K562 (cell line): Measurements from ENCODE around the gene SLC30A1. TPM values are rescaled to one million over a fixed set of nuclear protein-coding genes. Genes with fewer than 3 reads are reported as not detected.
A peak's percentile ranks its signal among the peaks of the same experiment; 100 is the strongest.

Experiments
- HMG20B ChIP-seq: fragments of 250-450 bp; sonication (Bioruptor Pico); IDR thresholded peaks from 2 replicates; pipeline ENCODE4 v1.5.0; 2021; ENCODE audit warnings: mild to moderate bottlenecking
- NBN ChIP-seq: fragments of 450-650 bp; IDR thresholded peaks from 2 replicates; pipeline ENCODE4 v1.6.1; 2016; ENCODE audit warnings: low read depth, mild to moderate bottlenecking
- NFRKB ChIP-seq: fragments of 450-650 bp; IDR thresholded peaks from 2 replicates; pipeline ENCODE4 v1.6.1; 2016; ENCODE audit warnings: low read depth
- SAFB2 ChIP-seq: fragments of 200-400 bp; formaldehyde crosslinking; IDR thresholded peaks from 2 replicates; pipeline ENCODE4 v1.6.1; 2018; ENCODE audit warnings: borderline replicate concordance, low read length, low read depth, moderate library complexity; ENCODE audit not compliant: severe bottlenecking
- ZNF197 ChIP-seq: fragments of 200-800 bp; sonication (Bioruptor generic); IDR thresholded peaks from 2 replicates; pipeline ENCODE4 v1.6.1; 2016; ENCODE audit warnings: low read depth, missing genetic modification characterization, missing compliant biosample characterization
- polyA plus RNA-seq, 8 experiments: library from polyadenylated mRNA; depleted of rRNA in 4 of 8; stranded (reverse) in 5 of 8; unstranded in 3 of 8; fragments of >200 nt; fragmentation: Nextera tagmentation in 2 of 8; fragmentation: Illumina TruSeq in 1 of 8; extraction: Ambion mirVana in 2 of 8; extraction: Trizol in 1 of 8; gene quantifications; 2 replicates each; pipeline versions ENCODE4 v1.2.1 to v1.2.3, GENCODE V29; 2011 to 2014; ENCODE audit warnings: inconsistent platforms in 1 of 8, missing spikeins in 1 of 8
- total RNA-seq, 7 experiments: library from RNA; depleted of rRNA in 6 of 7; stranded (reverse); fragments of >200 nt in 6 of 7; fragmentation: Illumina TruSeq in 2 of 7; extraction: Trizol in 2 of 7; gene quantifications; 2 replicates each; pipeline versions ENCODE4 v1.2.1 to v1.2.3, GENCODE V29; 2011 to 2021; ENCODE audit warnings: low replicate concordance in 1 of 7
- TF ChIP-seq, protein P1 (sequence below), 2 experiments: fragments of 450-650 bp in 1 of 2; IDR thresholded peaks; 2 replicates each; pipeline ENCODE4 v1.6.1; 2011 to 2017; ENCODE audit warnings: low read depth in 2 of 2, antibody characterized with exemption in 1 of 2, borderline replicate concordance in 1 of 2, low read length in 1 of 2, mild to moderate bottlenecking in 1 of 2, mixed read lengths in 1 of 2; ENCODE audit not compliant: control insufficient read depth in 1 of 2
- TF ChIP-seq, protein P2 (sequence below): fragments of 250-450 bp; sonication (Bioruptor Pico); IDR thresholded peaks from 2 replicates; pipeline ENCODE4 v1.4.0; 2020; ENCODE audit warnings: borderline replicate concordance
- TF ChIP-seq, protein P3 (sequence below), 2 experiments: fragments of 450-650 bp; IDR thresholded peaks; 2 replicates each; pipeline ENCODE4 v1.6.1; 2018; ENCODE audit warnings: mild to moderate bottlenecking in 2 of 2, low read depth in 1 of 2; ENCODE audit not compliant: partially characterized antibody in 2 of 2
- TF ChIP-seq, protein P4 (sequence below): fragments of 250-450 bp; sonication (Bioruptor Pico); IDR thresholded peaks from 2 replicates; pipeline ENCODE4 v1.8.0; 2022; ENCODE audit warnings: inconsistent platforms
- TF ChIP-seq, protein P5 (sequence below): sonication (generic); formaldehyde crosslinking; IDR thresholded peaks from 2 replicates; pipeline ENCODE4 v1.8.0; 2022; ENCODE audit warnings: missing genetic modification reagents, mild to moderate bottlenecking, borderline replicate concordance
- TF ChIP-seq, protein P6 (sequence below): fragments of 250-450 bp; sonication (Bioruptor Pico); IDR thresholded peaks from 2 replicates; pipeline ENCODE4 v1.8.0; 2021; ENCODE audit warnings: moderate library complexity, mild to moderate bottlenecking, inconsistent platforms

SLC30A1 gene
- total and polyA plus RNA-seq, 9 of the 15 experiments (the other 6 are each of a cell fraction or from before 2014, with no cell fraction given), result 4.1 to 14.4 (median 6.6) TPM

DNA sequence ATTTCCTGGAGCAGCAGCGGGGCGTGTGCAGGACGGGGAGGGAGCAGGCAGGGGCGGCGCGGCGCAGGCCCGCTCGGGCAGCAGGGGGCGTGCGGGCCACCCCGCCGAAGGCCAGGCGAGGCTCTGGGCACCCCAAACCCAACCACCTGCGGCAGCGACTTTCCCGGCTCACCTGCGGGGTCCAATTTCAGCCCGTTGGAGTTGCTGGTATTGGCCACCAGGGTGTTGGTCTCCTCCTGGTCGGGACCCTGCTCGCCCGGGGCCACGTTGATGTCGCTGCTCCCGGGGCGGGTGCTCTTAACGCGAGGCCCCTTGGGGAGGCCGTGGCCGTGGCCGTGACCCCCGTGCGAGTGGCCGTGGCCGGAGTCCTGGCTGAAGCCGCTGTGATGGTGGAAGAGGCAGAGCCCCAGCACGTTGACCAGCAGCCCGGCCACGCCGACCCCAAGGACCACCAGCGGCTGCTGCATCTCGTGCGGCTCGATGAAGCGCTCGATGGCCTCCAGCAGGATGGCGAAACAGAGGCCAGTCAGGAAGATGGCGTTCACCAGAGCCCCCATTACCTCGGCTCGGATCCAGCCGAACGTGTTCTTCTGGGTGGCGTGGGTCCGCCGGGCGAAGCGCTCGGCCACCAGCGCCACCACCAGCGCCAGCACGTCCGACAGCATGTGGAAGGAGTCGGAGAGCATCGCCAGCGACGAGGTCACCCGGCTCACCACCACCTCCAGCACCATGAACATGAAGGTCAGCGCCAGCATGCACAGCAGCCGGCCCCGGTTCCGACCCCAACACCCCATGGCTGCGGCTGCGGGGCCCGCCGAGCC lies 932 bp downstream of the SLC30A1 start (continued):
- TF ChIP-seq ZNF197, result 0 out of 2 replicates have a peak, but pooled peaks have one; percentile 34
- TF ChIP-seq, protein P1, sequence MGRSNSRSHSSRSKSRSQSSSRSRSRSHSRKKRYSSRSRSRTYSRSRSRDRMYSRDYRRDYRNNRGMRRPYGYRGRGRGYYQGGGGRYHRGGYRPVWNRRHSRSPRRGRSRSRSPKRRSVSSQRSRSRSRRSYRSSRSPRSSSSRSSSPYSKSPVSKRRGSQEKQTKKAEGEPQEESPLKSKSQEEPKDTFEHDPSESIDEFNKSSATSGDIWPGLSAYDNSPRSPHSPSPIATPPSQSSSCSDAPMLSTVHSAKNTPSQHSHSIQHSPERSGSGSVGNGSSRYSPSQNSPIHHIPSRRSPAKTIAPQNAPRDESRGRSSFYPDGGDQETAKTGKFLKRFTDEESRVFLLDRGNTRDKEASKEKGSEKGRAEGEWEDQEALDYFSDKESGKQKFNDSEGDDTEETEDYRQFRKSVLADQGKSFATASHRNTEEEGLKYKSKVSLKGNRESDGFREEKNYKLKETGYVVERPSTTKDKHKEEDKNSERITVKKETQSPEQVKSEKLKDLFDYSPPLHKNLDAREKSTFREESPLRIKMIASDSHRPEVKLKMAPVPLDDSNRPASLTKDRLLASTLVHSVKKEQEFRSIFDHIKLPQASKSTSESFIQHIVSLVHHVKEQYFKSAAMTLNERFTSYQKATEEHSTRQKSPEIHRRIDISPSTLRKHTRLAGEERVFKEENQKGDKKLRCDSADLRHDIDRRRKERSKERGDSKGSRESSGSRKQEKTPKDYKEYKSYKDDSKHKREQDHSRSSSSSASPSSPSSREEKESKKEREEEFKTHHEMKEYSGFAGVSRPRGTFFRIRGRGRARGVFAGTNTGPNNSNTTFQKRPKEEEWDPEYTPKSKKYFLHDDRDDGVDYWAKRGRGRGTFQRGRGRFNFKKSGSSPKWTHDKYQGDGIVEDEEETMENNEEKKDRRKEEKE (IDR thresholded peaks at IDR 0.05; ENCODE audit: borderline replicate concordance in 1 of 2, control insufficient read depth in 1 of 2, low read depth in 2 of 2, low read length in 1 of 2), result no peak
- TF ChIP-seq SAFB2, result no peak
- TF ChIP-seq NBN, result no peak
- no peak for TF ChIP-seq HMG20B (CRISPR knock-in tag)
- peak; percentile 22; the same call in 1 of the 2 replicates for TF ChIP-seq NFRKB
- TF ChIP-seq, protein P2, sequence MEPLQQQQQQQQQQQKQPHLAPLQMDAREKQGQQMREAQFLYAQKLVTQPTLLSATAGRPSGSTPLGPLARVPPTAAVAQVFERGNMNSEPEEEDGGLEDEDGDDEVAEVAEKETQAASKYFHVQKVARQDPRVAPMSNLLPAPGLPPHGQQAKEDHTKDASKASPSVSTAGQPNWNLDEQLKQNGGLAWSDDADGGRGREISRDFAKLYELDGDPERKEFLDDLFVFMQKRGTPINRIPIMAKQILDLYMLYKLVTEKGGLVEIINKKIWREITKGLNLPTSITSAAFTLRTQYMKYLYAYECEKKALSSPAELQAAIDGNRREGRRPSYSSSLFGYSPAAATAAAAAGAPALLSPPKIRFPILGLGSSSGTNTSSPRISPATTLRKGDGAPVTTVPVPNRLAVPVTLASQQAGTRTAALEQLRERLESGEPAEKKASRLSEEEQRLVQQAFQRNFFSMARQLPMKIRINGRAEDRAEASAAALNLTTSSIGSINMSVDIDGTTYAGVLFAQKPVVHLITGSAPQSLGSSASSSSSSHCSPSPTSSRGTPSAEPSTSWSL, result no peak
- TF ChIP-seq, protein P3, sequence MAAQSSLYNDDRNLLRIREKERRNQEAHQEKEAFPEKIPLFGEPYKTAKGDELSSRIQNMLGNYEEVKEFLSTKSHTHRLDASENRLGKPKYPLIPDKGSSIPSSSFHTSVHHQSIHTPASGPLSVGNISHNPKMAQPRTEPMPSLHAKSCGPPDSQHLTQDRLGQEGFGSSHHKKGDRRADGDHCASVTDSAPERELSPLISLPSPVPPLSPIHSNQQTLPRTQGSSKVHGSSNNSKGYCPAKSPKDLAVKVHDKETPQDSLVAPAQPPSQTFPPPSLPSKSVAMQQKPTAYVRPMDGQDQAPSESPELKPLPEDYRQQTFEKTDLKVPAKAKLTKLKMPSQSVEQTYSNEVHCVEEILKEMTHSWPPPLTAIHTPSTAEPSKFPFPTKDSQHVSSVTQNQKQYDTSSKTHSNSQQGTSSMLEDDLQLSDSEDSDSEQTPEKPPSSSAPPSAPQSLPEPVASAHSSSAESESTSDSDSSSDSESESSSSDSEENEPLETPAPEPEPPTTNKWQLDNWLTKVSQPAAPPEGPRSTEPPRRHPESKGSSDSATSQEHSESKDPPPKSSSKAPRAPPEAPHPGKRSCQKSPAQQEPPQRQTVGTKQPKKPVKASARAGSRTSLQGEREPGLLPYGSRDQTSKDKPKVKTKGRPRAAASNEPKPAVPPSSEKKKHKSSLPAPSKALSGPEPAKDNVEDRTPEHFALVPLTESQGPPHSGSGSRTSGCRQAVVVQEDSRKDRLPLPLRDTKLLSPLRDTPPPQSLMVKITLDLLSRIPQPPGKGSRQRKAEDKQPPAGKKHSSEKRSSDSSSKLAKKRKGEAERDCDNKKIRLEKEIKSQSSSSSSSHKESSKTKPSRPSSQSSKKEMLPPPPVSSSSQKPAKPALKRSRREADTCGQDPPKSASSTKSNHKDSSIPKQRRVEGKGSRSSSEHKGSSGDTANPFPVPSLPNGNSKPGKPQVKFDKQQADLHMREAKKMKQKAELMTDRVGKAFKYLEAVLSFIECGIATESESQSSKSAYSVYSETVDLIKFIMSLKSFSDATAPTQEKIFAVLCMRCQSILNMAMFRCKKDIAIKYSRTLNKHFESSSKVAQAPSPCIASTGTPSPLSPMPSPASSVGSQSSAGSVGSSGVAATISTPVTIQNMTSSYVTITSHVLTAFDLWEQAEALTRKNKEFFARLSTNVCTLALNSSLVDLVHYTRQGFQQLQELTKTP (IDR thresholded peaks at IDR 0.05; ENCODE audit: low read depth in 1 of 2, partially characterized antibody in 2 of 2), result no peak
- TF ChIP-seq, protein P4, sequence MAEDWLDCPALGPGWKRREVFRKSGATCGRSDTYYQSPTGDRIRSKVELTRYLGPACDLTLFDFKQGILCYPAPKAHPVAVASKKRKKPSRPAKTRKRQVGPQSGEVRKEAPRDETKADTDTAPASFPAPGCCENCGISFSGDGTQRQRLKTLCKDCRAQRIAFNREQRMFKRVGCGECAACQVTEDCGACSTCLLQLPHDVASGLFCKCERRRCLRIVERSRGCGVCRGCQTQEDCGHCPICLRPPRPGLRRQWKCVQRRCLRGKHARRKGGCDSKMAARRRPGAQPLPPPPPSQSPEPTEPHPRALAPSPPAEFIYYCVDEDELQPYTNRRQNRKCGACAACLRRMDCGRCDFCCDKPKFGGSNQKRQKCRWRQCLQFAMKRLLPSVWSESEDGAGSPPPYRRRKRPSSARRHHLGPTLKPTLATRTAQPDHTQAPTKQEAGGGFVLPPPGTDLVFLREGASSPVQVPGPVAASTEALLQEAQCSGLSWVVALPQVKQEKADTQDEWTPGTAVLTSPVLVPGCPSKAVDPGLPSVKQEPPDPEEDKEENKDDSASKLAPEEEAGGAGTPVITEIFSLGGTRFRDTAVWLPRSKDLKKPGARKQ, result no peak
- TF ChIP-seq, protein P5, sequence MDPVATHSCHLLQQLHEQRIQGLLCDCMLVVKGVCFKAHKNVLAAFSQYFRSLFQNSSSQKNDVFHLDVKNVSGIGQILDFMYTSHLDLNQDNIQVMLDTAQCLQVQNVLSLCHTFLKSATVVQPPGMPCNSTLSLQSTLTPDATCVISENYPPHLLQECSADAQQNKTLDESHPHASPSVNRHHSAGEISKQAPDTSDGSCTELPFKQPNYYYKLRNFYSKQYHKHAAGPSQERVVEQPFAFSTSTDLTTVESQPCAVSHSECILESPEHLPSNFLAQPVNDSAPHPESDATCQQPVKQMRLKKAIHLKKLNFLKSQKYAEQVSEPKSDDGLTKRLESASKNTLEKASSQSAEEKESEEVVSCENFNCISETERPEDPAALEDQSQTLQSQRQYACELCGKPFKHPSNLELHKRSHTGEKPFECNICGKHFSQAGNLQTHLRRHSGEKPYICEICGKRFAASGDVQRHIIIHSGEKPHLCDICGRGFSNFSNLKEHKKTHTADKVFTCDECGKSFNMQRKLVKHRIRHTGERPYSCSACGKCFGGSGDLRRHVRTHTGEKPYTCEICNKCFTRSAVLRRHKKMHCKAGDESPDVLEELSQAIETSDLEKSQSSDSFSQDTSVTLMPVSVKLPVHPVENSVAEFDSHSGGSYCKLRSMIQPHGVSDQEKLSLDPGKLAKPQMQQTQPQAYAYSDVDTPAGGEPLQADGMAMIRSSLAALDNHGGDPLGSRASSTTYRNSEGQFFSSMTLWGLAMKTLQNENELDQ (CRISPR knock-in tag), result no peak
- TF ChIP-seq, protein P6, sequence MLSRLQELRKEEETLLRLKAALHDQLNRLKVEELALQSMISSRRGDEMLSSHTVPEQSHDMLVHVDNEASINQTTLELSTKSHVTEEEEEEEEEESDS, result no peak
